ENCODE data around the gene PDPK1.

GRCh38 chr16:2514333-2515179 lies 23.3 kb upstream of the PDPK1 start:
- TF ChIP-seq CTCF (IDR thresholded peaks at IDR 0.05; ENCODE audit: low read length) (no peak), EZH2 (IDR thresholded peaks at IDR 0.05; ENCODE audit: borderline replicate concordance, low read length) (no peak)

All from OCI-LY1 (cell line).